Motor neuron (in vitro differentiated cells): ENCODE results near the gene ST3GAL3. TPM values are rescaled to one million over a fixed set of nuclear protein-coding genes. Genes with fewer than 3 reads are reported as not detected.

ENCODE experiments used
- ATAC-seq, 8 experiments: fragments of 200-7000 bp; cut with Tn5 transposase; replicated peaks in 6 of 8; 2 replicates each; pipeline ENCODE4 v1.8.0; 2021; ENCODE audit warnings: mild to moderate bottlenecking in 8 of 8, moderate library complexity in 8 of 8
- H3K27ac ChIP-seq, 2 donors: fragments of 250-450 bp; sonication (Bioruptor Pico); 2 replicates each; pipeline ENCODE4 v1.9.0; 2021; ENCODE audit warnings: antibody characterized with exemption in 2 of 2, mild to moderate bottlenecking in 2 of 2, moderate library complexity in 1 of 2
- H3K4me1 ChIP-seq, 2 donors: fragments of 250-450 bp; sonication (Bioruptor Pico); replicated peaks in 1 of 2; 2 replicates each; pipeline ENCODE4 v1.6.1; 2021; ENCODE audit warnings: antibody characterized with exemption in 2 of 2, mild to moderate bottlenecking in 2 of 2, moderate library complexity in 1 of 2
- H3K4me3 ChIP-seq, 5 donors: fragments of 250-450 bp; sonication (Bioruptor Pico); 2 replicates each; pipeline ENCODE4 v1.9.0; 2021; ENCODE audit warnings: antibody characterized with exemption in 5 of 5, mild to moderate bottlenecking in 5 of 5, moderate library complexity in 4 of 5
- WGBS, 10 experiments: fragments of 450-650 bp; shearing (Covaris generic); methylation state at CpG; one replicate each; pipeline ENCODE4 v1.0.0; 2022; 5-methylcytosine and 5-hydroxymethylcytosine counted together
- in situ Hi-C, 9 experiments: fragments of 400-800 bp; cut with MboI; loops; one replicate each; pipeline ENCODE4 v1.15.0; 2021; ENCODE audit warnings: low sequenced_read_pairs in 9 of 9, low pct_unique_long_range_greater_than_20kb in 2 of 9; ENCODE audit not compliant: unreplicated experiment in 9 of 9
- total RNA-seq, 8 experiments: library from RNA; unstranded; fragments of 300-600 nt; gene quantifications; 2 replicates each; pipeline versions ENCODE4 v1.2.3 to v1.2.4, GENCODE V29; 2022

ST3GAL3 gene
- total RNA-seq, 8 experiments from 2014 or later: 11.7 to 30.6 (median 29.0) TPM

- 74 to 100% (median 87%) methylated on average over 1 to 4 of the region's 4 CpGs; no CpG with 5 or more reads in 2 of the 10 experiments for WGBS, 10 experiments
- in situ Hi-C loops: loop anchor here in 2 of 9 experiments (25.0 kb wide), 2 partner anchors 95 to 205 kb away; partner anchors contain the start of gene PTPRF (in 1 of the 2)
- Histone ChIP-seq H3K27ac (no peak overlapping the region), H3K4me3 (no peak overlapping the region), H3K4me1 (no peaks in the 10 kb centered on the region)
- ATAC-seq: no peak
Measured at GRCh38 chr1:43742026-43742425, 34.7 kb downstream of the ST3GAL3 start.

- no peak for ATAC-seq
Measured at GRCh38 chr1:43743206-43743605, 35.9 kb downstream of the ST3GAL3 start.

GRCh38 chr1:43747736-43748135, 40.4 kb downstream of the ST3GAL3 start:
- Histone ChIP-seq H3K4me3 (no peak overlapping the region), H3K27ac (peak overlapping the region in 1 of 2 donors; percentile 14), H3K4me1 (no peaks in the 10 kb centered on the region)
- in situ Hi-C loops: loop anchor here in 2 of 9 experiments (25.0 kb wide), 2 partner anchors 90 to 210 kb away; partner anchors contain the start of gene PTPRF (in 1 of the 2)
- ATAC-seq: no peak
- WGBS, 10 experiments: 80 to 100% (median 95%) methylated on average over 1 to 4 of the region's 4 CpGs; no CpG with 5 or more reads in 2 of the 10 experiments

More at GRCh38 chr1:43743206-43743605, 35.9 kb downstream of the ST3GAL3 start:
- in situ Hi-C loops: loop anchor here in 2 of 9 experiments (25.0 kb wide), 2 partner anchors 94 to 206 kb away; partner anchors contain the start of gene PTPRF (in 1 of the 2)
- WGBS, 10 experiments: 86 to 100% (median 100%) methylated on average over 1 of the region's 1 CpG; no CpG with 5 or more reads in 4 of the 10 experiments
- Histone ChIP-seq H3K4me3 (no peak overlapping the region), H3K27ac (no peak overlapping the region), H3K4me1 (no peaks in the 10 kb centered on the region)

- Histone ChIP-seq H3K4me1 (no peaks in the 10 kb centered on the region), H3K27ac (no peak overlapping the region), H3K4me3 (no peak overlapping the region)
- in situ Hi-C loops: loop anchor here in 5 of 9 experiments (25.0 kb wide), 2 partner anchors 187 to 287 kb away; partner anchors contain the start of genes ARTN (in 3 of the 5), IPO13 (in 3 of the 5) and SLC6A9 (in 3 of the 5)
- WGBS, 10 experiments: 20 to 100% (median 83%) methylated on average over 1 of the region's 1 CpG
- ATAC-seq: no peak
Measured at GRCh38 chr1:43750083-43750482, 42.7 kb downstream of the ST3GAL3 start.

- Histone ChIP-seq H3K4me3 (no peak overlapping the region), H3K4me1 (no peaks in the 10 kb centered on the region), H3K27ac (no peak overlapping the region)
- in situ Hi-C loops: loop anchor here in 5 of 9 experiments (25.0 kb wide), 2 partner anchors 184 to 284 kb away; partner anchors contain the start of genes ARTN (in 3 of the 5), IPO13 (in 3 of the 5) and SLC6A9 (in 3 of the 5)
- 40 to 89% (median 80%) methylated on average over 1 of the region's 1 CpG; no CpG with 5 or more reads in 1 of the 10 experiments for WGBS, 10 experiments
- no peak for ATAC-seq
Measured at GRCh38 chr1:43753422-43753821, 46.1 kb downstream of the ST3GAL3 start.

- in situ Hi-C loops: loop anchor here in 5 of 9 experiments (25.0 kb wide), 2 partner anchors 182 to 282 kb away; partner anchors contain the start of genes ARTN (in 3 of the 5), IPO13 (in 3 of the 5) and SLC6A9 (in 3 of the 5)
- no peak overlapping the region for H3K27ac ChIP-seq
- no peak for ATAC-seq
- H3K4me3 ChIP-seq: no peak overlapping the region
- no peaks in the 10 kb centered on the region for H3K4me1 ChIP-seq
Measured at GRCh38 chr1:43754892-43755291, 47.6 kb downstream of the ST3GAL3 start.

GRCh38 chr1:43757343-43758053, 50.2 kb downstream of the ST3GAL3 start:
- Histone ChIP-seq H3K4me1 (no peaks in the 10 kb centered on the region), H3K27ac (no peak overlapping the region), H3K4me3 (no peak overlapping the region)
- no peak for ATAC-seq
- in situ Hi-C loops: loop anchor here in 5 of 9 experiments (25.0 kb wide), 2 partner anchors 180 to 280 kb away; partner anchors contain the start of genes ARTN (in 3 of the 5), IPO13 (in 3 of the 5) and SLC6A9 (in 3 of the 5)
- WGBS, 10 experiments: 65 to 100% (median 91%) methylated on average over 1 to 2 of the region's 2 CpGs

GRCh38 chr1:43760745-43761317, 53.5 kb downstream of the ST3GAL3 start:
- in situ Hi-C loops: loop anchor here in 8 of 9 experiments (5.0 to 25.0 kb wide), 5 partner anchors 174 to 276 kb away; partner anchors contain the start of genes ARTN (in 5 of the 8), IPO13 (in 4 of the 8) and SLC6A9 (in 3 of the 8)
- 67 to 100% (median 88%) methylated on average over 1 to 3 of the region's 3 CpGs for WGBS, 10 experiments
- ATAC-seq: no peak
- no peak overlapping the region for H3K4me3 ChIP-seq
- no peak overlapping the region for H3K27ac ChIP-seq
- H3K4me1 ChIP-seq: peaks cover 2 to 6% of the 10 kb centered on the region in 2 donors

- ATAC-seq: peak; percentile 91 to 97 (median 96)
- H3K4me1 ChIP-seq: peaks cover 12 to 20% of the 10 kb centered on the region in 2 donors
- in situ Hi-C loops: loop anchor here in 8 of 9 experiments (5.0 to 25.0 kb wide), 5 partner anchors 171 to 274 kb away; partner anchors contain the start of genes ARTN (in 5 of the 8), IPO13 (in 4 of the 8) and SLC6A9 (in 3 of the 8)
- no peak overlapping the region for H3K4me3 ChIP-seq
- H3K27ac ChIP-seq: no peak overlapping the region
- WGBS, 10 experiments: 0 to 9% (median 0%) methylated on average over 1 to 4 of the region's 4 CpGs; no CpG with 5 or more reads in 1 of the 10 experiments
Measured at GRCh38 chr1:43763497-43763973, 56.2 kb downstream of the ST3GAL3 start.

- Histone ChIP-seq H3K4me1 (peaks cover 12 to 20% of the 10 kb centered on the region in 2 donors), H3K27ac (no peak overlapping the region), H3K4me3 (no peak overlapping the region)
- 75 to 100% (median 94%) methylated on average over 2 to 6 of the region's 6 CpGs; no CpG with 5 or more reads in 2 of the 10 experiments for WGBS, 10 experiments
- in situ Hi-C loops: loop anchor here in 8 of 9 experiments (5.0 to 25.0 kb wide), 5 partner anchors 170 to 273 kb away; partner anchors contain the start of genes ARTN (in 5 of the 8), IPO13 (in 4 of the 8) and SLC6A9 (in 3 of the 8)
- ATAC-seq: no peak
Measured at GRCh38 chr1:43764581-43764980, 57.2 kb downstream of the ST3GAL3 start.

- Histone ChIP-seq H3K4me3 (no peak overlapping the region), H3K27ac (no peak overlapping the region), H3K4me1 (peaks cover 12 to 20% of the 10 kb centered on the region in 2 donors)
- ATAC-seq: peak in 3 of 8 experiments; percentile 23 to 48 (median 25)
- WGBS, 10 experiments: 27 to 69% (median 42%) methylated on average over 3 to 8 of the region's 8 CpGs
- in situ Hi-C loops: loop anchor here in 7 of 9 experiments (10.0 to 25.0 kb wide), 4 partner anchors 169 to 271 kb away; partner anchors contain the start of genes ARTN (in 5 of the 7), IPO13 (in 4 of the 7) and SLC6A9 (in 3 of the 7)
Measured at GRCh38 chr1:43766086-43766784, 58.9 kb downstream of the ST3GAL3 start.
